Measurements from ENCODE around the gene ITPR2.

DNA sequence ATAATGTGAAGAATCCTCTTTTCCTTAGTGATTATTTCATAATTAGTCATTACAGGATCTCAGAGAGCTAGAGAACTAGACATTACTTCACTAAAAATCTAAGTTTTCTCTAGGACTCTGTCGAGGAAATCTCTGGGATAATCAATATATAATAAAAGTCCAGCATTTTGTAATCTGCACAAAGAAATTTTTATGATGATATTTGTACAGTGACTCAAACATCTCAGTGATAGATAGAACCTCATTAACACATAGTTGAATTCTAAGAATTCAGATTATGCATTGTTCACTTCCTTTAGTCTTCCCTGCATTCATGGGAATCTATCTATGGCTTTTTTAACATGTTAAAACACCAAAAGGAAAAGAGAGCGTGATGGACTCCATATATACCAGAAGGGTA, 11.0 kb downstream of the ITPR2 start:
- TF ChIP-seq, protein P1, sequence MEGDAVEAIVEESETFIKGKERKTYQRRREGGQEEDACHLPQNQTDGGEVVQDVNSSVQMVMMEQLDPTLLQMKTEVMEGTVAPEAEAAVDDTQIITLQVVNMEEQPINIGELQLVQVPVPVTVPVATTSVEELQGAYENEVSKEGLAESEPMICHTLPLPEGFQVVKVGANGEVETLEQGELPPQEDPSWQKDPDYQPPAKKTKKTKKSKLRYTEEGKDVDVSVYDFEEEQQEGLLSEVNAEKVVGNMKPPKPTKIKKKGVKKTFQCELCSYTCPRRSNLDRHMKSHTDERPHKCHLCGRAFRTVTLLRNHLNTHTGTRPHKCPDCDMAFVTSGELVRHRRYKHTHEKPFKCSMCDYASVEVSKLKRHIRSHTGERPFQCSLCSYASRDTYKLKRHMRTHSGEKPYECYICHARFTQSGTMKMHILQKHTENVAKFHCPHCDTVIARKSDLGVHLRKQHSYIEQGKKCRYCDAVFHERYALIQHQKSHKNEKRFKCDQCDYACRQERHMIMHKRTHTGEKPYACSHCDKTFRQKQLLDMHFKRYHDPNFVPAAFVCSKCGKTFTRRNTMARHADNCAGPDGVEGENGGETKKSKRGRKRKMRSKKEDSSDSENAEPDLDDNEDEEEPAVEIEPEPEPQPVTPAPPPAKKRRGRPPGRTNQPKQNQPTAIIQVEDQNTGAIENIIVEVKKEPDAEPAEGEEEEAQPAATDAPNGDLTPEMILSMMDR (IDR thresholded peaks at IDR 0.05) = no peak
- no peak for TF ChIP-seq POLR2A (IDR thresholded peaks at IDR 0.05)

Data from Peyer's patch (tissue), 4 donors.